RWPE1 (cell line): Measurements from ENCODE around the gene MRPL23.

ENCODE experiments used
- CTCF ChIA-PET: fragments of 350-600 bp; sonication (Branson Sonifier 250); formaldehyde crosslinking; extraction: SDS; loops from one replicate; lab custom pipeline; 2021; lab: Yijun Ruan, JAX
- POLR2A ChIA-PET: fragments of 400-600 bp; formaldehyde crosslinking; extraction: SDS; loops from one replicate; lab custom pipeline; 2020; ENCODE audit warnings: antibody characterized with exemption; ENCODE audit not compliant: low non-redundant PET; lab: Yijun Ruan, JAX
- DNase-seq: peaks from one replicate; pipeline ENCODE4 v3.0.0; 2012; ENCODE audit warnings: low spot score
- H3K27ac ChIP-seq: fragments of 450-650 bp; 2 replicates; pipeline ENCODE4 v1.5.1; 2017
- TF ChIP-seq, protein P1 (sequence below): fragments of 450-650 bp; conservative IDR thresholded peaks from 2 replicates; pipeline ENCODE4 v1.5.1; 2017; ENCODE audit warnings: low read depth, mild to moderate bottlenecking

Gene MRPL23

GRCh38 chr11:1925373-1926155 lies 21.6 kb upstream of the MRPL23 start:
- no peak for DNase-seq
- ChIA-PET CTCF (no interaction called here), POLR2A (no interaction called here)
- TF ChIP-seq, protein P1, sequence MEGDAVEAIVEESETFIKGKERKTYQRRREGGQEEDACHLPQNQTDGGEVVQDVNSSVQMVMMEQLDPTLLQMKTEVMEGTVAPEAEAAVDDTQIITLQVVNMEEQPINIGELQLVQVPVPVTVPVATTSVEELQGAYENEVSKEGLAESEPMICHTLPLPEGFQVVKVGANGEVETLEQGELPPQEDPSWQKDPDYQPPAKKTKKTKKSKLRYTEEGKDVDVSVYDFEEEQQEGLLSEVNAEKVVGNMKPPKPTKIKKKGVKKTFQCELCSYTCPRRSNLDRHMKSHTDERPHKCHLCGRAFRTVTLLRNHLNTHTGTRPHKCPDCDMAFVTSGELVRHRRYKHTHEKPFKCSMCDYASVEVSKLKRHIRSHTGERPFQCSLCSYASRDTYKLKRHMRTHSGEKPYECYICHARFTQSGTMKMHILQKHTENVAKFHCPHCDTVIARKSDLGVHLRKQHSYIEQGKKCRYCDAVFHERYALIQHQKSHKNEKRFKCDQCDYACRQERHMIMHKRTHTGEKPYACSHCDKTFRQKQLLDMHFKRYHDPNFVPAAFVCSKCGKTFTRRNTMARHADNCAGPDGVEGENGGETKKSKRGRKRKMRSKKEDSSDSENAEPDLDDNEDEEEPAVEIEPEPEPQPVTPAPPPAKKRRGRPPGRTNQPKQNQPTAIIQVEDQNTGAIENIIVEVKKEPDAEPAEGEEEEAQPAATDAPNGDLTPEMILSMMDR = no peak
- H3K27ac ChIP-seq = peak overlapping the region; percentile 77

DNA sequence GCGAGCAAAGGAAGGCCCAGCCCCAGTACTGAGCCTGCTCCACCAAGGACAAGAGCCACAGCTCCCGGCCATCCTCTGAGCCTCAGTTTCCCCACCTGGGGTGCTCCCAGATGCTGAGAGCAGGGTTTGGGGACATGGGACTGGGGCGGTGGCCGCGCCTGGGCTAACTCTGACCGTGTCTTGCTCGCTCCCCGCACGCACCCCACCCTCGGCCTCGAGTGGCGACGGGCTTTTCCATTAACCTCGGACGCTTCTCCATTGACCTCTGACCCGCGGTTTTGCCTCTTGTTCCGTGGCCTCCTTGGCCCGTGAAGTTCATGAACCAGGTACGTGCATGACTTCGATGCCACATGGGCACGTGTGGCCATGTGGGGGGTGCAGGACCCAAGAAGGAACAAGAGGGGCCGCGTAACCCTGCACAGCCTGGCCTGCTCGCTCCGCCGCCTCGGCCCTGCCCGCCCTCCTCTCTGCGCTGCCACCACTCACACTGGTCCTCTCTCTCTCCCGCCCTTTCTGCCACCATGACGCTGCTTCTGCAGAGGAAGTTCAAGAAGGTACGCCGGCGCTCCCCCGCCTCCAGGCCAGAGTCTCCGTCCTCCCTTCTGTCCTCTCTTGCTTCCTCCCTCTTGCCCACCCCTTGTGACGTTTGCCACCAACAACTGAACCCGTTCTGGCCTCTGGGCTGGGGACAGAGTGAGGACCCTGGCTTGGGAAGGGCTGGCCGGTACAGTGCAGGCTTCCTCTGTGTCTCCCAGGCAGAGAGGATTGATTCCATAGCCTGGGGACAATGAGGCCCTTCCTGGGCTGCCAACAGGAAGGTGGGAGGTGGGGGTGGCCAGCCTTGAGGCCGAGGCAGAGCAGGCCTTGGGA lies 20.7 kb upstream of the MRPL23 start:
- TF ChIP-seq, protein P1 = no peak
- DNase-seq = no peak
- H3K27ac ChIP-seq = peak overlapping the region; percentile 77
- ChIA-PET POLR2A (no interaction called here), CTCF (interaction anchor here (1.2 kb wide), 1 partner anchor 50 kb away, joined by 6 read pairs; no protein-coding TSS in a partner anchor)

GRCh38 chr11:1927026-1927847 lies 19.9 kb upstream of the MRPL23 start:
- peak overlapping the region; percentile 68 for H3K27ac ChIP-seq
- CTCF ChIA-PET = interaction anchor here (1.2 kb wide), 1 partner anchor 51 kb away, joined by 6 read pairs; no protein-coding TSS in a partner anchor
- DNase-seq = no peak
- POLR2A ChIA-PET = no interaction called here
- TF ChIP-seq, protein P1 = no peak

GRCh38 chr11:1927848-1928469 lies 19.2 kb upstream of the MRPL23 start:
- peak overlapping the region; percentile 68 for H3K27ac ChIP-seq
- POLR2A ChIA-PET = no interaction called here
- CTCF ChIA-PET = interaction anchor here (1.2 kb wide), 1 partner anchor 51 kb away, joined by 6 read pairs; no protein-coding TSS in a partner anchor

GRCh38 chr11:1928470-1928890 lies 18.7 kb upstream of the MRPL23 start:
- ChIA-PET POLR2A (no interaction called here), CTCF (no interaction called here)
- TF ChIP-seq, protein P1 = no peak
- peak overlapping the region; percentile 68 for H3K27ac ChIP-seq
- DNase-seq = no peak

More at GRCh38 chr11:1927848-1928469, 19.2 kb upstream of the MRPL23 start:
- TF ChIP-seq, protein P1 = no peak
- no peak for DNase-seq
